Activated CD4-positive, alpha-beta T cell treated with anti-CD3 and anti-CD28 coated beads, Interleukin-10, Interleukin-2, amounts not matched to agents 100 ng/mL and 50 ng/mL, durations not matched to agents 16 hours and 8 hours (primary cell): ENCODE measurements around the gene UMOD.
A peak's percentile ranks its signal among the peaks of the same experiment; 100 is the strongest.

ENCODE experiments used
- DNase-seq: peaks from one replicate; pipeline ENCODE4 v3.0.0-alpha.2; 2020

Gene UMOD

GRCh38 chr16:20352615-20353014 is at the start of gene UMOD:
Gene UMOD, minus strand, starts transcription at chr16:20352715. Its CDS starts 1,978 bp downstream, at chr16:20350737.
- DNase-seq: no peak

- DNase-seq: no peak
These were observed 49.0 kb upstream of the UMOD start for GRCh38 chr16:20401475-20402016.

- no peak for DNase-seq
These were observed 48.6 kb upstream of the UMOD start for GRCh38 chr16:20401066-20401465.

- no peak for DNase-seq
These were observed 46.7 kb upstream of the UMOD start for GRCh38 chr16:20399185-20399584.

- no peak for DNase-seq
These were observed 46.1 kb upstream of the UMOD start for GRCh38 chr16:20398603-20399002.

- DNase-seq: no peak
These were observed 45.1 kb upstream of the UMOD start for GRCh38 chr16:20397468-20398074.

GRCh38 chr16:20396846-20397467 is 44.4 kb upstream of the UMOD start:
- no peak for DNase-seq

GRCh38 chr16:20395946-20396345 is 43.4 kb upstream of the UMOD start:
- no peak for DNase-seq

- no peak for DNase-seq
These were observed 41.5 kb upstream of the UMOD start for GRCh38 chr16:20393801-20394577.

GRCh38 chr16:20391045-20391444 is 38.5 kb upstream of the UMOD start:
- no peak for DNase-seq

- DNase-seq: no peak
These were observed 36.3 kb upstream of the UMOD start for GRCh38 chr16:20388854-20389253.

- DNase-seq: no peak
These were observed 35.5 kb upstream of the UMOD start for GRCh38 chr16:20387978-20388377.

GRCh38 chr16:20385844-20386832 is 33.6 kb upstream of the UMOD start:
- DNase-seq: peak; percentile 47

- DNase-seq: peak; percentile 74
These were observed 30.9 kb upstream of the UMOD start for GRCh38 chr16:20383106-20384029.

- DNase-seq: no peak
These were observed 29.9 kb upstream of the UMOD start for GRCh38 chr16:20382202-20382948.

- DNase-seq: no peak
These were observed 28.3 kb upstream of the UMOD start for GRCh38 chr16:20380782-20381181.

- DNase-seq: no peak
These were observed 24.7 kb upstream of the UMOD start for GRCh38 chr16:20377181-20377580.

GRCh38 chr16:20372701-20373100 is 20.2 kb upstream of the UMOD start:
- DNase-seq: no peak

- no peak for DNase-seq
These were observed 17.0 kb upstream of the UMOD start for GRCh38 chr16:20369452-20370054.

- no peak for DNase-seq
These were observed 11.5 kb upstream of the UMOD start for GRCh38 chr16:20364051-20364450.
